Middle frontal gyrus (tissue), 1 donor: Measurements from ENCODE around the gene LZTFL1.

Experiments used
- DNase-seq: peaks from one replicate; pipeline ENCODE4 v3.0.0-alpha.2; 2015; ENCODE audit warnings: low spot score; ENCODE audit errors: extremely low spot score

LZTFL1 gene

DNA sequence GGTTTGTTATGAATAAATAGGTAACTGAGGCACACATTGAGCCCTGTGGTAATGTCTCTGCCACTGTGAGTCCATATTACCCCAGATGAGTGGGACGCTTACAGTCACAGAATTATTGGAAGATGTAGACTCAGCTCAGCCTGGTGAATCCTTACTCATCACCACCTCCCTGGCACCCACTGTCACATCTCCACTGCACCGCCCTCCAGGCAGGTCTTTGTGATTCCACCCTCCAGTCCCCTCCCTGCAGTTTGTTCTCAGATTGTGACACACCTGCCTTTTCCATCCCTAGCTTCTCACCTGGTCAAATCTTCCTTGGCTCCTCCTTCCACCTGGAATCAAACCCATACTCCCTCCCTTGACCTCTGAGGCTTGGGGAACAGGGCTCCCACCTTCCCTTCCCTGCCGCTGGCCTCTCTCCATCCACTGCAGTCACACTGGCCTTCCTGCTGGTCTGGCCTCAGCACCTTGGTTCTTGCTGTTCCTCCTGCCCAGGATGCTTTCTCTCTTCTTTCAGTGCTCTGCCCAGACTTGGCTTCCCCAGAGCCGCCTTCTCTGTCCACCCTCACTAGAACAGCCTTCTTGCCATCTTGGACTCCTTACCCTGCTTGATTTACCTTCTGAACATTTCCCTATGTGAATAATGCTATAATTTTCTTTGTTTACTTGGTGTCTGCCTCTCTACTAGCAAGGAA is 55.0 kb downstream of the LZTFL1 start:
- no peak for DNase-seq

DNA sequence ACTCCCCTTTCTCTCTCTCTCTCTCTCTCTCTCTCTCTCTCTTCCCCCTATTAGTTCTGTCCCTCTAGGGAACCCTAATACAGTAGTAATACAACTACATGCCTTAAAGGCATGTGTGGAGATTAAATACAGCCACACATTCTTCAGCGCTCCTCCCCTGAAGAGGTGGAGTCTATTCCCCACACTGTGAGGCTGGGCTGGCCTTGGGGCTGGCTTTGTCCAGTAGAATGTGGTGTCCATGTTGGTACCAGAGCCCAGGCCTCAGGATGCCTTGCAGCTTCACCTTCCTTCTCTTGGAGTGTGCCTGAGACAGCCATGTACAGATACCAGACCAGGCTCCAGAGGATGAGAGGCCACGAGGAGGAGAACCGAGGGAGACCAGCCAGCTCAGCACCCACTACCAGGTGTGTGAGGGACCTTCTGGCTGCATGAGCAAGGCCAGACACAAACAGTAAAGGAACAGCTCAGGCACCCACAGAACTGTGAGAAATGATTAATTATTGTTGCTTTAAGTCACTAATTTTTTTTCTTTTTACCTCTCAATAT is 56.2 kb downstream of the LZTFL1 start:
- DNase-seq: no peak

DNA sequence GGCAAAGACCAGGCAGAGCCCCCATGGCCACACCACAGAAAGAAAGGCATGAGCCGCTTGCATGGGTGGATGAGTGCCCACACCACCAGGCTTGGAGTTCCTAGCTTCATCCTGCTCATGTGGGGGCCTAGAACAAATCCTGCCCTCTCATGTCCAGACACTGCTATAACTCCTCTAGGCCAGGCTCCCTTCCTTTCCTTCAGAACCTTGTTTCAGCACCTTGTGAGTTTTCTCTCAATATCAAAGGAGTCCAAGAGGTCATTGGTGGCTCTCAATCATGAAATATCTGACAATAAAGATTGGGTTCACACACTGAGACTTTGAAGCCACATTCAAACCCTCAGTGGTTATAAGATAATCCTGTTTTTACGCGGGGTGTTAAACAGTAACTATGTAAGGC is 58.3 kb downstream of the LZTFL1 start:
- DNase-seq: no peak

DNA sequence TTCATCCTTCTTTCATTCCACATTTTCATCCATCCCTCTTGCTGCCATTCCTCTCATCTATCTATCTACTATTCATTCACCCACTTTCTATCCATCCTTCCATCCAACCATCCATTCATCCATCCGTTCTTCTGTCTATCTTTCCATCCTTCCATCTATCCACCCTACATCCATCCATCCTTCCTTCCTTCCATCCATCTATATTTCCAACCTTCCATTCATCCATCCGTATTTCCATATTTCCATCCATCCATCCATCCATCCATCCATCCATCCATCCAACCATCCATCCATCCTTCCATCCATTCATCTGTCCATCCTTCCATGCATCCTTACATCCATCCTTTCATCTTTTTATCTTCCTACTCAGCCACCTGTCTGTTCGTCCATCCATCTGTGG is 59.5 kb downstream of the LZTFL1 start:
- DNase-seq: no peak

DNA sequence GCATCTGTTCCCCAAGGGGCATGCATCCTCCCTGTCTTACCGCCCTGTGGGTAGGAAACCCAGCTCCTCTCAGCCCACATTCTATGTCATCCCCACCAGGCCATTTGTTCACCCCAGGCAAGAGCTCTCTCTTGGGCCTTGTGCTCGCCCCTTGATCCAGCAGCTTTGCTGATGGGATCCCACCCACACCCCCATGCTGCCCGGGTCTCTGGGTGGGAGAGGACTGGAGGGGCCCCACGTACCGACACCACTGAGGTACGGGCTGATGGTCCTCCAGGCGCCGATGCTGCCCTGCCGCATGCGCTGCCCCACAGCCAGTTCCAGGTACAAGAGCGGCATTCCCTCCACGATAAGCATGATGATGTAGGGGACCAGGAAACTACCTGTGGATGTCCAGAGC is 60.1 kb downstream of the LZTFL1 start:
- DNase-seq: no peak

DNA sequence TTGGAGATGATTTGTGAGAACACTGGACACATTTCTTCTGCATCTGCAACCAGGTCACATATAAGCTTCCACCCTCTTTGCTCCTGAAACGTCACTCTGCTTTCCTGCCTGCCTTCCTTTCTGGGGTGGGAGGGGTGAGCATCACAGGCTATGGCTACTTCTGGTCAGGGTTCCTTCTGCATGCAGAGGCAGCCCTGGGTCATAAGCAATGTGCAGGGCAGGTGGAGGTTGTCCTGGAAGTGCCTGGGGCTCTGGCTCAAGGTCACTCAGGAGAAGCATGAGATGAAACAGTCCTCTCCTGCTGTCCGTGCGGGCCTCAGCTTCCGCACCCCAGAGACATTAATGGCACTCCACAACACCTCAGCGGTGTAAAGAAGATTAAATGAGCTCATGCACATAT is 60.6 kb downstream of the LZTFL1 start:
- DNase-seq: no peak

- no peak for DNase-seq
Measured at GRCh38 chr3:45779746-45780735, 61.9 kb downstream of the LZTFL1 start.

- no peak for DNase-seq
Measured at GRCh38 chr3:45778761-45779201, 63.1 kb downstream of the LZTFL1 start.

GRCh38 chr3:45777746-45778386 is 64.1 kb downstream of the LZTFL1 start:
- no peak for DNase-seq

DNA sequence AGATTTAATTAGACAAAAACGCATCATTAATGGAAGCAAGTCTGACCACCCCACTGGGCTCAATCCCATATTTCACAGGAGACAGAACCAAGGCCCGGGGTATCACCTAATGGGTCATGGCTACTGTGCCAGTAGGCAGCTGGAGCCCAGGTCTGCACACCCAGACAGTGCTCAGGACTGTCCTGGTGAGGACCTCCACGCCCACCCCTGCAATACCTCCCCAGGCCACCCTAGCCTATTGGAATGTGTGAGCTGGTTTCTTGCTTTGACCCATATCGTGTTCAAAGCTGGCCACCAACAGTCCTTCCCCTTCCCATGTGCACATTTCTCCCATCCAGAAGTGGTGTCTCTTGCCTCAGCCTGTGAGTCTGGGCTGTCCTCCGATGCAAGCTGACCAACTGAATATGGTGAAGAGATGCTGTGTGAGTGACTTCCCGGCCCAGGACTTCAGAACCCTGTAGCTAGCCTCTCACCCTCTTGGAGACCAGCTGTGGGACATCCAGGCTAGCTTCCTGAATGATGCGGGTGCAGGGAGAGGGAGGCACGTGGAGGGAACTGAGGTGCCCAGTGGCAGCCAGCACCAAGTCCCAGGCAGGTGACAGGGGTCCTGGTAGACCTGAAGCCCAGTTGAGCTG is 64.7 kb downstream of the LZTFL1 start:
- DNase-seq: no peak

GRCh38 chr3:45776611-45777010 is 65.3 kb downstream of the LZTFL1 start:
- DNase-seq: no peak

DNA sequence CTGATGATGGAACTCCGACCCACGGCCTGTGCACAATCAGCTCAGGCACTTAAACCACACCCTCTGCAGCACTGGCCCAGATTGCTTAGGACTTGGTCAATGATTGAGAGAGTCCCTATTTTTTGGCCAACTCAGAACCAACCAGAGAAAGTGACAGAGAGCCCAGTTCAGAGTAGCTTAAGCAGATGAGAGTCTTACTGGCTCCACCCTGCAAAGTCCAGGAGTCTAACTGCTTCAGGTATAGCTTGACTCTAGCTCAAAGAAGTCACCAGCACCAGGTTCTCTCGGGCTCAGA is 65.7 kb downstream of the LZTFL1 start:
- DNase-seq: no peak

DNA sequence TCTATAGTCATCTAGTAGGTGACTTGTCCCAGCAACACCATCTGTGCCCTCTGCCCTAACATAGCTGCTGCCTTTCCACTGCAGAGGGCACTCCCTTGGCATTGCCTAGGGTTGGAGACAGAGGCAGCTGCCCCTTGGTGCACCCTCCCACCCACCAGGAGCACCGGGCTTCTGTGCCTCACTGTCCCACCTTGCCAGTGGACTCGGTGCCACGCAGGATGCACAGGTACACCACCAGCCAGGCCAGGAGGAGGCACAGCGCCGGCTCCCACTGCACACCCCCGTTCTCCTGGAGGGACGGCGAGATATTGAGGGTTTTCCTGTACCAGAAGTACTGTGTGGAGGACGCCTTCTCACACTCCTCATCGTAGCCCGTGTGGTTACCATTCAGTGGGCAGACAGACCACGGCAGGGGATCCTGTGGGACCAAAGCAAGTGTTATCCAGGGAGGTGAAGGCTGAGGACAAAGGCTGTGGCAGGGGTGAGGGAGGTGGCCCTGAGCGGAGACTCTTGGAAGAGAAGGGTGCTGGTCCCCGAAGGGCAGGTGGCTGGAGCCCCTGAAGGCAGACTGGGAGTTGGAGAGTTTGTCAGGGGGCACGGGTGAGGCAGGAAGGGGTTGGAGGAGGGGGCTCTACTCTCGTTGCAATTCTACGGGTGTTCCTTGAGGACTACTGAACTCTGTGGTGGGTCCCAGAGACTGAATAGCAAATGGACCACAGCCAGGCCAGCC is 66.2 kb downstream of the LZTFL1 start:
- no peak for DNase-seq

GRCh38 chr3:45774581-45775521 is 67.1 kb downstream of the LZTFL1 start:
- no peak for DNase-seq

GRCh38 chr3:45773714-45774449 is 68.0 kb downstream of the LZTFL1 start:
- no peak for DNase-seq
